HEK293 (cell line): ENCODE results near the gene AIF1.

ENCODE experiments used
- CTCF ChIA-PET: fragments of 350-600 bp; formaldehyde crosslinking; extraction: SDS; loops from one replicate; lab custom pipeline; 2021; ENCODE audit warnings: antibody characterized with exemption; lab: Yijun Ruan, JAX
- POLR2A ChIA-PET: fragments of 300-600 bp; formaldehyde crosslinking; extraction: SDS; loops from one replicate; lab custom pipeline; 2020; ENCODE audit warnings: antibody characterized with exemption, inconsistent platforms; lab: Yijun Ruan, JAX
- H3K27ac ChIP-seq: fragments of 200-500 bp; sonication (Bioruptor generic); 2 replicates; pipeline ENCODE4 v1.5.1; 2014; ENCODE audit warnings: low read depth, low read length, control low read depth, inconsistent platforms; ENCODE audit errors: extremely low read depth
- H3K36me3 ChIP-seq, 2 experiments: fragments of 200-500 bp in 1 of 2; sonication (Bioruptor generic) in 1 of 2; 1 replicate in 1 of 2; 2 replicates in 1 of 2; pipeline ENCODE4 v1.5.1; 2014 to 2017; ENCODE audit warnings: inconsistent platforms in 2 of 2, low read length in 2 of 2; ENCODE audit not compliant: control insufficient read depth in 2 of 2, insufficient read depth in 1 of 2
- H3K4me1 ChIP-seq: fragments of 200-500 bp; sonication (Bioruptor generic); 2 replicates; pipeline ENCODE4 v1.5.1; 2014; ENCODE audit warnings: mild to moderate bottlenecking, low read length, inconsistent platforms; ENCODE audit not compliant: control insufficient read depth, insufficient read depth
- H3K4me3 ChIP-seq: 2 replicates; pipeline ENCODE4 v1.5.1; 2011; ENCODE audit warnings: low read depth, mild to moderate bottlenecking, control low read depth, low read length, moderate library complexity
- H3K9me3 ChIP-seq: fragments of 200-500 bp; sonication (Bioruptor generic); 2 replicates; pipeline ENCODE4 v1.5.1; 2014; ENCODE audit warnings: low read depth, low read length, inconsistent platforms; ENCODE audit not compliant: control insufficient read depth, insufficient read depth
- AEBP2 ChIP-seq: fragments of 450-650 bp; formaldehyde crosslinking; IDR thresholded peaks from 2 replicates; pipeline ENCODE4 v1.5.1; 2016; ENCODE audit warnings: missing biosample characterization, missing genetic modification characterization, borderline replicate concordance
- BCL11A ChIP-seq: fragments of 450-650 bp; formaldehyde crosslinking; IDR thresholded peaks from 2 replicates; pipeline ENCODE4 v1.5.1; 2016; ENCODE audit warnings: low read depth, missing biosample characterization, missing genetic modification characterization
- CTCF ChIP-seq: fragments of 450-650 bp; formaldehyde crosslinking; IDR thresholded peaks from 2 replicates; pipeline ENCODE4 v1.5.1; 2016; ENCODE audit warnings: missing biosample characterization, missing genetic modification characterization
- HOXA7 ChIP-seq: sonication (generic); formaldehyde crosslinking; IDR thresholded peaks from 2 replicates; pipeline ENCODE4 v1.8.1; 2022; ENCODE audit warnings: missing genetic modification reagents, borderline replicate concordance
- KLF16 ChIP-seq: fragments of 450-650 bp; formaldehyde crosslinking; IDR thresholded peaks from 2 replicates; pipeline ENCODE4 v1.5.1; 2017; ENCODE audit warnings: missing biosample characterization, missing genetic modification characterization
- SETDB1 ChIP-seq: IDR thresholded peaks from one replicate; pipeline ENCODE4 v1.6.1; 2017; ENCODE audit warnings: mild to moderate bottlenecking, low read length, moderate library complexity, mixed read lengths; ENCODE audit not compliant: insufficient read length
- SP2 ChIP-seq: fragments of 450-650 bp; formaldehyde crosslinking; IDR thresholded peaks from 2 replicates; pipeline ENCODE4 v1.5.1; 2016; ENCODE audit warnings: missing biosample characterization, missing genetic modification characterization
- ZBTB17 ChIP-seq: fragments of 450-650 bp; formaldehyde crosslinking; IDR thresholded peaks from 2 replicates; pipeline ENCODE4 v1.5.1; 2016; ENCODE audit warnings: missing biosample characterization, missing genetic modification characterization
- ZBTB49 ChIP-seq: fragments of 450-650 bp; formaldehyde crosslinking; IDR thresholded peaks from 2 replicates; pipeline ENCODE4 v1.5.1; 2016; ENCODE audit warnings: missing biosample characterization, missing genetic modification characterization, low read depth
- ZBTB8A ChIP-seq: fragments of 450-650 bp; formaldehyde crosslinking; IDR thresholded peaks from 2 replicates; pipeline ENCODE4 v1.5.1; 2016; ENCODE audit warnings: missing biosample characterization, missing genetic modification characterization
- ZIC2 ChIP-seq: fragments of 450-650 bp; formaldehyde crosslinking; IDR thresholded peaks from 2 replicates; pipeline ENCODE4 v1.5.1; 2016; ENCODE audit warnings: missing biosample characterization, missing genetic modification characterization
- ZNF121 ChIP-seq: fragments of 450-650 bp; formaldehyde crosslinking; IDR thresholded peaks from 2 replicates; pipeline ENCODE4 v1.5.1; 2016; ENCODE audit warnings: missing biosample characterization, missing genetic modification characterization
- ZNF157 ChIP-seq: fragments of 450-650 bp; formaldehyde crosslinking; IDR thresholded peaks from 2 replicates; pipeline ENCODE4 v1.5.1; 2016; ENCODE audit warnings: missing biosample characterization, missing genetic modification characterization
- ZNF19 ChIP-seq: fragments of 450-650 bp; formaldehyde crosslinking; IDR thresholded peaks from 2 replicates; pipeline ENCODE4; 2016; ENCODE audit warnings: missing biosample characterization, missing genetic modification characterization, low read depth
- ZNF2 ChIP-seq: fragments of 450-650 bp; formaldehyde crosslinking; IDR thresholded peaks from 2 replicates; pipeline ENCODE4 v1.5.1; 2016; ENCODE audit warnings: missing biosample characterization, missing genetic modification characterization
- ZNF350 ChIP-seq: fragments of 450-650 bp; formaldehyde crosslinking; IDR thresholded peaks from 2 replicates; pipeline ENCODE4 v1.5.0; 2017; ENCODE audit warnings: missing biosample characterization, mild to moderate bottlenecking, missing genetic modification characterization
- ZNF449 ChIP-seq: fragments of 450-650 bp; formaldehyde crosslinking; IDR thresholded peaks from 2 replicates; pipeline ENCODE4 v1.5.1; 2017; ENCODE audit warnings: missing biosample characterization, mild to moderate bottlenecking, missing genetic modification characterization, moderate library complexity
- ZNF501 ChIP-seq: fragments of 450-650 bp; formaldehyde crosslinking; IDR thresholded peaks from 2 replicates; pipeline ENCODE4 v1.5.1; 2016; ENCODE audit warnings: missing biosample characterization, missing genetic modification characterization
- ZNF521 ChIP-seq: fragments of 450-650 bp; formaldehyde crosslinking; IDR thresholded peaks from 2 replicates; pipeline ENCODE4 v1.5.1; 2017; ENCODE audit warnings: missing biosample characterization, mild to moderate bottlenecking, missing genetic modification characterization
- ZNF560 ChIP-seq: fragments of 450-650 bp; formaldehyde crosslinking; IDR thresholded peaks from 2 replicates; pipeline ENCODE4 v1.5.1; 2017; ENCODE audit warnings: missing biosample characterization, missing genetic modification characterization, borderline replicate concordance
- ZNF580 ChIP-seq: fragments of 450-650 bp; formaldehyde crosslinking; IDR thresholded peaks from 2 replicates; pipeline ENCODE4 v1.5.1; 2016; ENCODE audit warnings: missing biosample characterization, missing genetic modification characterization
- ZNF626 ChIP-seq: fragments of 450-650 bp; sonication (Bioruptor Pico); formaldehyde crosslinking; IDR thresholded peaks from 2 replicates; pipeline ENCODE4 v1.5.1; 2018; ENCODE audit warnings: missing biosample characterization, missing genetic modification characterization, inconsistent platforms
- ZNF645 ChIP-seq: fragments of 450-650 bp; formaldehyde crosslinking; IDR thresholded peaks from 2 replicates; pipeline ENCODE4; 2016; ENCODE audit warnings: missing biosample characterization, missing genetic modification characterization
- ZNF76 ChIP-seq: fragments of 450-650 bp; formaldehyde crosslinking; IDR thresholded peaks from 2 replicates; pipeline ENCODE4; 2016; ENCODE audit warnings: low read depth, missing biosample characterization, missing genetic modification characterization, borderline replicate concordance
- ZNF843 ChIP-seq: fragments of 450-650 bp; formaldehyde crosslinking; IDR thresholded peaks from 2 replicates; pipeline ENCODE4 v1.5.1; 2016; ENCODE audit warnings: missing biosample characterization, missing genetic modification characterization

Gene AIF1

GRCh38 chr6:31652925-31653724, 38.1 kb downstream of the AIF1 start (continued):
- TF ChIP-seq ZNF76 (tag by site-specific recombination) (0 out of 2 replicates have a peak, but pooled peaks have one; percentile 33), ZNF449 (tag by site-specific recombination) (peak; percentile 88), ZNF121 (tag by site-specific recombination) (no peak), KLF16 (tag by site-specific recombination) (peak; percentile 13), SP2 (tag by site-specific recombination) (peak; percentile 96), CTCF (tag by site-specific recombination) (peak; percentile 35; the same call in 1 of the 2 replicates), ZBTB8A (tag by site-specific recombination) (peak; percentile 100), ZNF626 (tag by site-specific recombination) (no peak), ZNF560 (tag by site-specific recombination) (no peak), BCL11A (no peak)

GRCh38 chr6:31654574-31655348, 39.7 kb downstream of the AIF1 start:
- H3K4me3 ChIP-seq = no peak overlapping the region
- no peak overlapping the region for H3K27ac ChIP-seq
- no peaks in the 10 kb centered on the region for H3K9me3 ChIP-seq
- TF ChIP-seq ZNF350 (tag by site-specific recombination) (no peak), ZNF157 (tag by site-specific recombination) (no peak), ZNF2 (tag by site-specific recombination) (no peak), AEBP2 (no peak), ZNF645 (tag by site-specific recombination) (no peak), HOXA7 (no peak), ZBTB17 (tag by site-specific recombination) (no peak), ZNF19 (tag by site-specific recombination) (no peak), ZNF843 (tag by site-specific recombination) (no peak), ZBTB49 (tag by site-specific recombination) (no peak), ZIC2 (tag by site-specific recombination) (no peak), ZNF580 (tag by site-specific recombination) (no peak), SETDB1 (no peak), ZNF501 (tag by site-specific recombination) (no peak), ZNF521 (tag by site-specific recombination) (no peak)
- H3K4me1 ChIP-seq = 0 out of 2 replicates have a peak, but pooled peaks cover 6% of the 10 kb centered on the region
- ChIA-PET POLR2A (interaction anchor here (0.7 to 7.7 kb wide), 9 partner anchors 9 to 1317 kb away, joined by 3 to 180 read pairs (median 3); partner anchors contain the start of genes C6orf47, CSNK2B, DDX39B and GPANK1), CTCF (interaction anchor here (0.7 to 2.5 kb wide), 5 partner anchors 9 to 140 kb away, joined by 4 to 12 read pairs (median 6); partner anchors contain the start of genes CSNK2B and GPANK1)
- peaks cover 15 to 47% of the 10 kb centered on the region in 2 experiments; a peak in 2 of 3 replicates for H3K36me3 ChIP-seq
